HG02938 (cell line): Measurements from ENCODE around the gene PARP9.
"Not testable (repeated sequence)": the region's sequence is repeated elsewhere in the genome, so short reads cannot be mapped to it uniquely, and the experiment has no call there.

Source experiments
- ATAC-seq: cut with Tn5 transposase; IDR thresholded peaks from one replicate; pipeline ENCODE4 v1.9.1; 2021; ENCODE audit warnings: mild to moderate bottlenecking, moderate library complexity; ENCODE audit not compliant: unreplicated experiment

Gene PARP9

DNA sequence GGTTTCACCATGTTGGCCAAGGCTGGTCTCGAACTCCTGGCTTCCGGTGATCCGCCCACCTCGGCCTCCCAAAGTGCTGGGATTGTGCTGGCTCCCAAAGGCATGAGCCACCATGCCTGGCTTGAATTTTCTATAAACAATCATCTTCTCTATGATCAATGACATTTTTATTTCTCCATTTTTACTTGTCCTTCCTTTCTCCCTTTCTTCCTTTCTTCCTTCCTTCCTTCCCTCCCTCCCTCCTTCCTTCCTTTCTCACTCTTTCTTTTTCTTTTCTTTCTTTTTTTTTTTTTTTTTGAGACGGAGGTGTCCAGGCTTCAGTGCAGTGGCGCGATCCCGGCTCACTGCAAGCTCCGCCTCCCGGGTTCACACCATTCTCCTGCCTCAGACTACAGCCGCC, 40.8 kb downstream of the PARP9 start:
- no peak for ATAC-seq

DNA sequence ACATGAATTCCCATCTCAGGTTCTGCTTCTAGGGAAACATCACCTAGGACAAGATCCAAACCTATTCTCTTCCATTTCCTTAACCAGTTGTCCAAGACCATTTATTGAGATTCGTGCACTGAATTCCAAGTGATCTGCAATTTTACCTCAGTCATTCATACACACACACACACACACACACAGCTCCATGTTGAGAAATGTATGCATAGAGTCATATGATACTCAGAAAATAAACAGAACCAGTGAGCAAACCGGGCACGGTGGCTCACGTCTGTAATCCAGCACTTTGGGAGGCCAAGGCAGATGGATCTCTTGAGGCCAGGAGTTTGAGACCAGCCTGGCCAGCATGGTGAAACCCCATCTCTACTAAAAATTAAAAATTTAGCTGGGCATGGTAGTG, 43.2 kb downstream of the PARP9 start:
- no peak for ATAC-seq

DNA sequence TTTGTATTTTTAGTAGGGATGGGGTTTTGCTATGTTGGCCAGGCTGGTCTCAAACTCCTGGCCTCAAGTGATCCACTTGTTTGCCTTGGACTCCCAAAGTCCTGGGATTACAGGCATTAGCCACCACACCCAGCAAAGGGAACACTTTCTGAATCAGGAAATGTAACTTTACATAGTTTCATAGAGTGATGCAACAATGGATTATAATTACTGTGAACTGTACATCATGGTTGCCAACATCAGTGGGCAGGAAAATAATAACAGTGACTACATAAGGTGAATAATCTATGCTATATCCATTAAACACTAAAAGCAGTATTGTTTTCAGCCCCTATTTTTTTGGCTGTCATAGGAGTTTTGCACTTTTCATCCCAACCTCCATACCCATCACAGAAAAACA, 44.4 kb downstream of the PARP9 start:
- ATAC-seq, result no peak

DNA sequence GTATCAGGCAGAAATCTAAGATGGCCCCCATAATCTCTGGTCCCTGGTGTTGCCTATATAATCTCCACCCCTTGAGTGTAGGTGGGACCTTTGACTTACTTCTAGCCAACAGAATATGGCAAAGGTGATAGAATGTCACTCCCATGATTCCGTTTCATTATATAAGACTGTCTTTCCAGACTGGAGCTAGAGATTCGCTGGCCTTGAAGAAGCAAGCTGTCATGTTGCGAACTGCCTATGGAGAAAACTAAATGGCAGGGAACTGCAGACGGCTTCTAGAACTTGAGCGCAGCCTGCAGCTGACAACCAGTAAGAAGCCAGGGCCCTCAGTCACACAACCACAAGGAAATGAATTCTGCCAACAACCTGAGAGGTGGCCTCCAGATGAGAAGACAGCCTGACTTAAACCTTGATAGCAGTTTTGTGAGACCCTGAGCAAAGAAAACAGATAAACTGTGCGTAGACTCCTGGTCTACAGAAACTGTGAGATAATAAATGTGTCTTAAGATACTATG, 47.2 kb downstream of the PARP9 start:
- ATAC-seq, result no peak

DNA sequence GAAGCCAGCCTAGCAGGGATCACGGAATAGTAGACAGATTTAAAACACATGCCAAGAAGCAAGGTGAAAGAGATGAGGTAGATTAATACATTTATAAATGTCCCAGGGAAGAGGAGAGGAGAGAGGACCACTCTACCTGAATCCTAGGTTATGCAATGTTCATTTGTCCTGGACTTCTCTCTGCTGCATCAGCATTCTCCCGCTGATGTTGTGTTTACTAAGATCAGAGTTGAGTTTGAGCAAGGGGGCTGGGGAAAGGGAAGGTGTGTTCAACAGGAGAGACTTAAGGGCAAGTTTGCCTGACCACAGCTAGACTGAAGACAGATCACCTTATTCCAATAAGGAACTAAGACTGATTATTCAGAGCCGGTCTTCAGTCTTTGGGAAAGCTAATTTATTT, 48.2 kb downstream of the PARP9 start:
- ATAC-seq, result no peak

DNA sequence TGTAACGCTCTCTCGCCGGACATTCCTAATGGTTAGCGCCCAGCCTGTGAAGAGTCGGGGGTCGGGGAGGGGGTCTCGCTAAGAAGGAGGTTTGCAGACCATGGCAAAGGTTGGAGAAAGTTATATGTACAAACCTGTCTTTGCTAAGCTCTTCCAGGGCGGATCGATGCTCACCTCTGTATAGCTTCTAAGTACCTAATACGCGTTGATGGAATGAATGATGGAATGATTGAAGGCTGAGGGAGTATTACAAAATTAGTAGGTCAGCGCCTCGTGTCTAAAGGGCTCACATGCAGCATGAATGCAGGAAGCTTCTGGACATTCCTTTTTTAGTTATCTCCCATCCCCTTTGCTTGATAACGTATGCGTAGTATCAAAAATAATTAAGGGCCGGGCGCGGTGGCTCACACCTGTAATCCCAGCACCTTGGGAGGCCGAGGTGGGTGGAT, 49.1 kb downstream of the PARP9 start:
- ATAC-seq, result no peak

DNA sequence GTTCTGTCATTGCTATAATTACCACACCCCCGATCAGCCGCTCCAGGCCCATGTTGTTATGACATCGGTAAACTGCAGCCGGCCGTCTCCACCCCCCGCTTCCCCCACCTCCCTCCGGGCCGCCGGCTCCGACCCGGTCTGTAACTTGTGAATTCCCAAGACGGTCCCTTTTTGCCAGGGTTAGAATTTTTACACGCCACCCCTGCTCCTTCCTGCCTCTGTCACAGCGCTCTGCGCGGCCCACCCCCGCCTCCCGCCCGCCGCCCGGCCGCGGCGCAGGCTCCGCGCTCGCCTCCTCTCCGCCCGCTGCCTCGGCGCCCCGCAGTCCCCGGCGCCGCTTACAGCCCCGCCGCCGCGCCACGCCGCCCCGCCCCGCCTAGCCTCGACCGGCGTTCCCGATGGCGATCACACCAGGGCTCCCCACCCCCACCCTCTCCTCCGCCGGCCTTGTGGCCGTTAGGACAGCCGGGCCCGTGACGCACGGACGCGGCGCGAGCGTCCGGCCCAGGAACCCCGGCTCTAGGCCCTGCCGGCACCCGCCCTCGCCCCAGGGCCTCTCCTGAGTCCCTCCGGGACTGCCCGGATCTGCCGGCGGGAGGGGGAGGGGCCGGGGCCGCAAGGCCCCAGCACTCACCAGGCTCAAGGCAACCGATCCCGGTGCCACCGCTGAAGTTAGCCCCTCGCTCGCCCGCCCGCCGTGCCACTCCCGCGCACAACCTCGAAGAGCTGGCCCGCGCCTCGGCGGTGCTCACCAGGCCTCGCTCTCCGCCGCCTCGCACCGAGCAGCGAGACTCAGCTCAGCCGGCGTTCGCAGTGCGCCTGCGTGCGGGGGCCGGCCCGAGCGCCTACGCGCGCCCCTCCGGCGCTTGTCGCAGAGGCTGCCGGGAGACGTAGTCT, 49.7 kb downstream of the PARP9 start, which contains the start of gene KPNA1:
Gene KPNA1, minus strand, starts transcription at position 817 of the 897 bp plus-strand sequence. CDS start 18,374 bp downstream, outside the sequence.
- ATAC-seq, result peak; percentile 72

DNA sequence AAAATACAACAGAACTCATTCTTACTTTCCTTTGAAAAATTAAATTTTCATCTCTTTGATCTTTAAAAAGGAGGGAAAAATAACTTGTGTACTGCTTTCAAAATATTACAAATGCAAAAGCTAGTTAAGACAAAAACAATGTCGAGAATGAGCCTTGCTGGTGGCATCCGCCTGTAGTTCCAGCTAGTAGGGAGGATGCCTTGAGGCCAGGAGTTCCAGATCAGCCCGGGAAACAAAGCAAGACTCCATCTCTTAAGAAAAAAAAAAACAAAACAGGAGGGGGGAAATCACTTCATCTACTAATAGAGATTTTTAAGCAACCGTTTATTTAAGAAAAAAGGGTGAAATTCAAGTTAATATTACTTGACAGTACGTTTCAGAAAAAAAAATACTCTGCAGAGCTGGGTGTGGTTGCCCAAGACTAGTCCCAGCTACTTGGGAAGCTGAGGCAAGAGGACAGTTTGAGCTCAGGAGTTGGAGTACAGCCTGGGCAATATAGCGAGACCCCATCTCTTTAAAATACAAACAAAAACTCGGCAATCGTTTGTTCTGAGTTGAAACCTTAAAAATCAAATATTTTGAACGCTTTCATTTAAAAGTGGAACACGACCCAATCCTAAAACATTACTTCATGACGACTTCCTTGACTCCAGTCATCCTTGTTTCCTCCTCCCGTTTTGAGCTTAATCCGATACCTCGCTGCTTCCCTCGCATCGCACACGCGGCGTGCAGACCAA, 50.5 kb downstream of the PARP9 start:
- ATAC-seq, result no peak

DNA sequence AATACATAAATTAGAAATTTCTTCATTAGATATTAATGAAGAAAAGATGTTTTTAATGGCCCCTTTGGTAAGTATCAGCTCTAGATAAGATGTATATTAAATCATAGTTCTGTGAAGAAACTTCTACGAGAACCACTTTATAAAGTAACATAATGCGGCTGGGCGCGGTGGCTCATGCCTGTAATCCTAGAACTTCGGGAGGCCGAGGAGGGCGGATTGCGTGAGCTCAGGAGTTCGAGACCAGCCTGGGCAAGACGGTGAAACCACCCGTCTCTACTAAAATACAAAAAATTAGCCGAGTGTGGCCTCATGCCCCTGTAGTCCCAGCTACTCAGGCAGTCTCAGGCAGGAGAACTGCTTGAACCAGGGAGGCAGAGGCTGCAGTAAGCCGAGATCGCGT, 51.8 kb downstream of the PARP9 start:
- ATAC-seq, result no peak

DNA sequence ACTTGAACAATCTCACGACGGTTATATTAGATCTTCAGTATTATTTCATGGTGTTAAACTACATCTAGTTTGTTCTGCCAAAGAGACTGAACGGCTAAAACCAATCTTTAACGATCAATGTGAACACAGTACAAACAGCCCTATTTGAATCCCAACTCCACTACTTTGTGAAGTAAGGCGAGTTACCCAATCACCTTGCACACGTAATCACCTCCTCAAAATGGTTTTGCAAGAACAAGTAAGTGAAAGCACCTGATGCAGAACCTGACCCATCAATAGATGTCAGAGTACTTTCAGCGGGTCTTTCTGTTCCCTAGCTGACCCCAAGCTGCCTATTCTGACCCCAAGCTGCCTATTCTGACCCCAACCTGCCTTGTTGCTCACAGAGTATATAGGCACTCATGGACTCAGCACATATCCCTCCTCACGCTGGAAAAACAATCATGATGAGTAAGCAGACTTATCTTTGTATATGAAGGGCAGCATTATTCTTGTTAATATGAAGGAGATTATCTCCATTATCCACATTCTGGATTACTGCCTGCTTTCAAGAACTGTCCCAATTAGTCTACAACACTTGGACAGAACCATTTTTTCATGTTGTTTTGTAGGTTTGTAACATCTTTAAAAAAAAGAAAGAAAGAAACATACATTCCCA, 53.1 kb downstream of the PARP9 start:
- ATAC-seq, result no peak

DNA sequence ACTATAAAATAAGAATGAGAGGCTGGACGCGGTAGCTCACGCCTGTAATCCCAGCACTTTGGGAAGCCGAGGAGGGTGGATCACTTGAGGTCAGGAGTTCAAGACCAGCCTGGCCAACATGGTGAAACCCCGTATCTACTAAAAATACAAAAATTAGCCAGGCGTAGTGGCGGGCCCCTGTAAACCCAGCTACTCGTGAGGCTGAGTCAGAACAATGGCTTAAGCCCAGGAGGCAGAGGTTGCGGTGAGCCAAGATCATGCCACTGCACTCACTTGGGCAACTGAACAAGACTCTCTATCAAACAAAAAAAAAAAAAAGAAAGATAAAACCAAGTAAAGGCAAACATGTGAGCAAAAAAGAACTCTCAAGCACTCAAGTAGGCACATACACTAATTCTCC, 55.2 kb downstream of the PARP9 start:
- ATAC-seq, result not testable (repeated sequence)

DNA sequence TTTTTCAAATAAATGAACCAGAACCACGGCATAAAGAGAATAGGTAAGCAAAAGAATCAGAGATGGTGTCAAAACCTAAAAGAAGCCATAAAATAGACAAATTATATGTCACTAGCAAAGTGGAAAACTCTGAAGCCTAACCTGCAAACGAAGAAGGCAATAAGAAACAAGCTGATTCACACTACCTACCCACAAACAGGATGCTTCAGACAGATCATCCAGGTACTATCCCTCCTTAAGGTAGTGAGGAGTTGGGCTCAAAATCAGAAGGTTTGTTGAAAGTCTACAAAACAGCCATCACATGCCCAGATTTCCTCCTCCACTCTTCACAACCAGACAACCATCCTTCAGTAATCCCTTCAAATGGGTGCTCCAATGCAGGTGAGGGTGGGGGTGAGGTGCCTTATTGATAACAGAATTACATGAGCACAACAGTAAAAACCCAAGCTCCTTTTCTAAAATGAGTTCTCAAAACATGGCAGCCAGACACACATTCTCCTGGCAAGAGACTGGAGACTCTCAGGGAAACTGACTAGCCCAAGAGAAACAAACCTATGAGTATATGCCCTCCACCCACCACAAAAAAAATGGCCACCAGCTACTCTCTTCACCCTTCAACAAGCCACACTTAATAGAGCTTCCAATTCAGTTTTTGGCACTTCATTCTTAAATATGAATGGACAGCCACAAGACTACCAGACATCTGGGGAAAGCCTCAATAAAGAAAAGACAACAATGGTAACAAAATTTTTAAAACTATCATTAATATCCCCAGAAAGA, 55.8 kb downstream of the PARP9 start:
- ATAC-seq, result no peak

DNA sequence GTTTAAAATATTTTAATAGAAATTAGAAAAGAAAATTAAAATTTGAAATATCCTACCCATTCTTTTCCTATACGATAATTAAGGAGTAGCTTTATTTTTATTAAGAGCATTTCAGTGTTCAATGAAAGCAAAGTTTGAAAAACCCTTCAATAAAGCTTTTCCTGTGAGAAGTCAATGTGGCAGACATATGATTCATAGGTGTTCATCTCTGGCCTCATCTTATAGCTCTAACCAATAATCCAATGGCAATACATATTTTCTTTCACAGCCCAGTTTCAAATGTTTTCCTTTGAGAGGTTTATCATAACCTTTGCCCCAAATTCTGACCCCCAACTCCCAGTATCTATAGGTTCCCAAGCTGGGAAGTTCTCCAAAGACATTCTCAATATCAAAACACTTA, 57.6 kb downstream of the PARP9 start:
- no peak for ATAC-seq

DNA sequence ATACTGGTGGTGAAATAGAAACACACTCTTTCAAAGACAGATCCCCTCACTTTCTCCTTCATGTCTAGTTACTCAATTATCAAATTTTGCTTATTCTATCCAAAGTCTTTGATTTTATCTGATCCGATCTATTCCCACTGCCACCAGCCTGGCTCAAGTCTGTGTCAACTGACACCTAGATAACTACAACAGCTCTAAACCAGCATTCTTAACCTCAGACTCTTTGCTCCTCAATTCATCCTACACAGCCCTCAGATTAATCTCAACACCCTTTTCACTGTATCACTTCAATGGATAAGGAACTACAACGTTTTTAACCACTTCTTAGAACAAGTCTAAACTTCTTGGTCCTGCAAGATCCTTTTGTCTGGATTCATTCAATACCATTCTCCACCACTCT, 58.4 kb downstream of the PARP9 start:
- no peak for ATAC-seq

DNA sequence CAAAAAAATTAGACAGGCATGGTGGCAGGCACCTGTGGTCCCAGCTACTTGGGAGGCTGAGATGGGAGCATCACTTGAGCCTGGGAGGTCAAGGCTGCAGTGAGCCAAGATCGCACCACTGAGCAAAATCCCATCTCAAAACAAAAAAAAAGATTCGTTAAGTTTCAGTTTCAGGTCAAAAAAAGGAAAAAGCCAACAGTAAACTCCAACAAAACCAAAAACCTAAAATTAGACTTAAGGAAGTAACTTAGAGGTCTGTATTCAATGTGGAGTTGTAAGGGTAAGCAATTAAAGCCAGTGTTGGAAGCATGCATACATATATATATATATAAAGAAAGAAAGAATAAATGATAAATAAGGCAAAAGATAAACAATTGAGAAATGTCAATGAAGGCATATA, 61.2 kb downstream of the PARP9 start:
- no peak for ATAC-seq

DNA sequence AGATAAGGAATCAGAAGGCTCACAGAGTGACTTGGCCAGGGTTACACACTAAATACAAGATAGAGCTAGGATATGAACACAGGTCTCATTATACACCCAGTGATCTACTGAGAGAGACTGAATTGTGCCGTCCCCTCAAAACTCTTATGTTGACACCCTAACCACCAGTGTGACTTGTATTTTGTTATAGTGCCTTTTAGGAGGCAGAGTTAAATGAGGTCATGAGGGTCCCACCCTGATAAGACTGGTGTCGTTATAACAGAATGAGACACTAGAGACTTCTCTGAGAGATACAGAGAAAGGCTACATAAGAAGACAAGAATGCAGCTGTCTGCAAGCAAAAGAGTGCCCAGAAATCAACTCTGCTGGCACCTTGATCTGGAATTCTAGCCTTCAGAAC, 62.0 kb downstream of the PARP9 start:
- ATAC-seq, result no peak

DNA sequence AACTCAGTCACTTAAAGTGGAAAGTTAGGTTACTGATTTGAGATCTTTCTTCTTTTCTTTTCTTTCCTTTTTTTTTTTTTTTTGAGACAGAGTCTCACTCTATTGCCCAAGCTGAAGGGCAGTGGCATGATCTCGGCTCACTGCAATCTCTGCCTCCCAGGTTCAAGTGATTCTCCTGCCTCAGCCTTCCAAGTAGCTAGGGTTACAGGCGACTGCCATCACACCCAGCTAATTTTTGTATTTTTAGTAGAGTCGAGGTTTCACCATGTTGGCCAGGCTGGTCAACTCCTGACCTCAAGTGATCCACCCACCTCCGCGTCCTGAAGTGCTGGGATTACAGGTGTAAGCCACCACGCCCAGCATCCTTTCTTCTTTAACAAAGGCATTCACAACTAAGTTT, 63.1 kb downstream of the PARP9 start:
- ATAC-seq, result not testable (repeated sequence)

DNA sequence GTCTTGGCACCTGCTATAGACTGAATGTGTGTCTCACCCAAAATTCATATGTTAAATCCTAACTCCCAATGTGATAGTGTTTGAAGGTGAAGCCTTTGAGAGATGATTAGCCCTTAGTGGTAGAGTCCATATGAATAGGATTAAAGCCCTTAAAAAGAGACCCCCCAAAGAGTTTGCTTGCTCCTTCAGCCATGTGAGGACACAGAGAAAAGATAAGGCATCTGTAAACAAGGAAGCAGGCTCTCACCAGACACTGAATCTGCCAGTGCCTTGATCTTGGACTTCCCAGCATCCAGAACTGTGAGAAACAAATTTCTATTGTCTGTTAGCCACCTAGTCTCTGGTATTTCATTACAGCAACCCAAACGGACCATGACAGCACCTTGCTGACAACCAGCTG, 65.9 kb downstream of the PARP9 start:
- no peak for ATAC-seq

DNA sequence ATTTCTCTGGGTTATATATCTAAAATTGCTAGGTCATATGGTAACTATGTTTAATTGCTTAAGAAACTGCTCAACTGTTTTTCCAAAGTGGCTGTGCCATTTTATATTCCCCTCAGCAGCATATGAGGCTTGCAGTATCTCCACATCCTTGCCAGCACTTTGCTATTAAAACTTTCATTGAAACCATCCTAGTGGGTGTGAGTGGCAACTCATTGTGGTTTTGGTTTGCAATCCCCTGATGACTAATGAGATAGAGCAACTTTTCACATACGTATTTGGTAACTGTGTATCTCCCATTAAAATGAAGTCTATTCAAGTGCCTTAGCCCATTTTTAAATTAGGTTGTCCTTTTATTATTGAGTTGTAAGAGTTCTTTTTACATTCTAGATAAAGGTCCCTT, 66.7 kb downstream of the PARP9 start:
- ATAC-seq, result peak; percentile 83

DNA sequence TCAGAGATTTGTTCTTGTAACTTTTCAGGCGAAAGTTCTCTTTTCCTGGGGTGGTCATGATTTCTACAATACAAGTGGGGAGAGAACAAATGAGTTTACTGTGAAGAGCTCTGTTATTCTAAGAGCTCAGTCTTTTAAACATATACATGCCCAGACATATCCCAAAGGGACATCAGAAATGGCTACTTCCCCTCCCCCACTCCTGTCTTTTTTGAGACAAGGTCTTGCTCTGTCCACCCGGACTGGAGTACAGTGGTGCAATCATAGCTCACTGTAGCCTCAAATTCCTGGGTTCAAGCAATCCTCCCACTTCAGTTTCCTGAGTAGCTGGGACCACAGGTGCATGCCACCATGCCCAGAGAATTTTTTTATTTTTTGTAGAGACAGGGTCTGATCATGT, 67.6 kb downstream of the PARP9 start:
- ATAC-seq, result no peak

DNA sequence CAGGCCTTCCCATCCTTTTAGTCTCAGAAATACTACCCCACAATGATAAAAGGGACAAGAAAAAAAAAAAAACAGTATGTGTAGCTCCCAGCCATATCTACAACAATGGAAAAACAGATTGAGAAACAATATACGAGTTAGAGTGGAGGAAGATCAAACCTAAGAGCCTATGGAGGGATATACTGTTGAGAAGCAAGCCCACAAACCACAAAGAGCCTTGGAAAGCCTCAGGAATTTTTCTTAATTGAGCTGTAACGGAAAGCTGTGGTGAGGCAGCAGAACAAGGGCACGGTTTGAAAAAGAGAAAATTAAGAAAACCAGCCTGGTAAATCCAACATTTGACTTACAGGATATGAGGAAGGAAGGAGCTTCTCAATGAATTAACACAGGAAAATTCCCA, 70.8 kb downstream of the PARP9 start:
- ATAC-seq, result no peak
